IPS DF 19.7 (cell line): ENCODE data around the gene FBRSL1.

Experiments
- DNase-seq: peaks from one replicate; pipeline ENCODE4 v3.0.0-alpha.2; 2013; ENCODE audit warnings: low read depth, low spot score

FBRSL1 gene

GRCh38 chr12:132495629-132496357 lies 5.8 kb downstream of the FBRSL1 start:
- DNase-seq = no peak

DNA sequence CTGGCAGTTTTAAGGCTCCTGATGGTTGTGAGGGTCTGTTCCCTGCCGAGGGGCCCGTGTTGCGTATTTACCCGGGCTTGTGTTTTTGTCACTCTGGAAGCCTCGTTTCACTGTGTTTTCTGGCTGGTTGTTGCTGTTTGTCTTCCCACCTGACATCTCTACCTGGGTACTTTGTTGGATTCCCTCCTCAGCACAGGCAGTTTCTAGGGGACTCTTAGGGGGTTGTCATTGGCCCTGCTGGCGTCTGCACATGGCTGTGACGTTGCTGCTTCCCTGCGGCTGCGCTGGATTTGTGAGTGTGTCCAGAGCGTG lies 6.4 kb downstream of the FBRSL1 start:
- no peak for DNase-seq

GRCh38 chr12:132496710-132497109 lies 6.8 kb downstream of the FBRSL1 start:
- DNase-seq = no peak

DNA sequence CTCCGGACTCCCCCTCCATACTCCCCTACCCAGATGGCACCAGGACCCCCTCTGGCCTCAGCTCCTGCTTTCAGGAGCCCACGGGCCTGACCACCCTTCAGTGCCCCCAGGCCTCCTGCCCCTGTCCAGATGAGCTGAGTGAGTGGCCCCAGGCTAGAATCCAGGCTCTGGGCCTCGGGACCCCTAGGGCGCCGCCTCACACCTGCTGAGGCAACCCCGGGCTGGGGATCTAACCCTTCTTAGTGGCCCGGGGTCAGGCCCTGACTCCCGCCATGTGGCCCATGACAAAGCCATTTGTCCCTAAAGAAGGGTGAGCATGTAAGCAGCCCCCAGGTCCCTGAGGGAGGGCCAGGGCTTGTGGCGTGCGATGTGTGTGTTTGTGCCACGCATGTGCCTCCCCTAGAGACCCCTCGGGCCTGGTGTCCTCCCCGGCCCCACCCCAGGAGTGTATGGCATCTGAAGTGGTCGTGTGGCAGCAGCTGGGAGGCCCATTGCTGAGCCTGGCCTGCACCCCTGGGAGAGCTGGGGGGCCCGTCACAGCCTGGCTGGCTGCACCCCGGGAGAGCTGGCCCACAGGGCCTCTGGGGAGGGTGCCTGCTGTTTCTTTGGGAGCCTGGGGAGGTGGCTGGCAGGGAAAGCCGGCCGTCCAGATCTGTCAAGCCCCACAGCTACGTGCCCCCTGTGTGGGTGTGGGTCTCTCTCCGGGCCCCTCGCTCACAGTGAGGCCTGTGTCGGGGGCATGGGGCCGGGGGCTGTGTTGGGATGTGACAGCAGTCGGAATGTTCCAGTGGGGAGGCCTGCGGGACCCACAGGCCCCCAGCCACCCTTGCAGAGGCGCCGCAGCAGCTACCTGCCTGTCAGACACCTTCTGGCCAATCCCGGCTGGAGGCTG lies 7.8 kb downstream of the FBRSL1 start:
- no peak for DNase-seq

GRCh38 chr12:132498931-132499330 lies 9.0 kb downstream of the FBRSL1 start:
- no peak for DNase-seq

DNA sequence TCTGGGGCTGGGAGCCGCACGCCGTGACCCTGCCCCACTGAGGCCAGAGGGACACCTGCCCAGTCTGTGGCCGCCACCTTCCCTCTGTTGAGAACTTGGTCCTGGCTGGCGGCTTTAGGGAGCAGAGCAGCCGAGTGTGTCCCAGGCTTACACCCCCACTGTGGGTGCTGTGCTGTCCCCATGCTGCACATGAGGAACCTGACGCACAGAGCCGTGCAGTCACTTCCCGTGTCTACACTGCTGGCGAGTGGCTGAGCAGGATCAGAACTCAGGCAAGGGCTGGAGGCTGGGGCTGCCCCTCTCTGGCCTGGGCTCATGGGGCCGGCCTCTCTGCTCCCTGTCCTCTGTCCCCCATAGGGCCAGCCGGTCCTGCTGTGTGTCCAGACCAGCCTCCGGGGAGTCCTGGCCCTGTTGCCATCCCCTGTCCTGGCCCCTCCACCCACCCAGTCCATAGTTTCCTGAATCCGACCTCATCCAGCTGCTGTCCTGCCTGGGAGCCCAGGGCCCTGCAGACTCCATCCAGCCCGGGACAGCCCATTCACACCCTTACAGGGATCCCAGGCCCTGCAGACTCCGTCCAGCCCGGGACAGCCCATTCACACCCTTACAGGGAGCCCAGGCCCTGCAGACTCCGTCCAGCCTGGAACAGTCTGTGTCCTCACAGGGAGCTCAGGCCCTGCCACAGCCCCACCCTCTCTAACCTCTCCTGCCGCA lies 10.3 kb downstream of the FBRSL1 start:
- DNase-seq = no peak

GRCh38 chr12:132500856-132501180 lies 10.9 kb downstream of the FBRSL1 start:
- DNase-seq = no peak

GRCh38 chr12:132501204-132501940 lies 11.4 kb downstream of the FBRSL1 start:
- DNase-seq = no peak

DNA sequence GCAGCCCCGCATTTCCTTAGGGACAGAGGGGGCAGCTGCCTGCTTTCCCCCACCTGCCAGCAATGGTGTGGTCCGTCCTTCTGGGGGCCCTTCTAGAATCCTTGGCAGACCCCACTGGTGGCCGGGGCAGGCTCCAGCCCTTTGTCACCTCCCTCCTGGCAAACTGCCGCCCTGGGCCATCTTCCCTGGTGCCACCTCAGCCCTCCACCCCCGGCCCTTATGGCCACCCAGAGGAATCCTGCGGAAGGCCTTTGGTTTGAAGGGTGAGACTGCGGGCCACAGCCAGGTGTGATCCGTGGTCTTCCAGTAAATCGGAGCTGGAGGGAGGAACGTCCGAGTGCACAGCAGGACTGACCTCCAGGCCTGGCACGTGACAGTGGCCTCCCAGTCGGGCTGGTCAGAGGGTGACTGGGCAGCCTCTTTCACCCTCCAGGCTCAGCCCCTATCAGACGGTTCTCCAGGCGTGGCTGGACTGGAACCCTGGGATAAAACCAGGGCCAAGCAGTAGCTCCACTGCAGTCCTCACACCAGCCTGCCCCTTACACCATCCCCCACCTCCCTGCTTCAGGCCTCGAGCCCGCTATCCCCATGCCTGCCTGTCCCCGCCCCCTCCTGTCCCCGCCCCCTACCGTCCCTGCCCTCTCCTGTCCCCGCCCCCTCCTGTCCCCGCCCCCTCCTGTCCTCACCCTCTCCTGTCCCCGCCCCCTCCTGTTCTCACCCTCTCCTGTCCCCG lies 12.4 kb downstream of the FBRSL1 start:
- no peak for DNase-seq

- DNase-seq = no peak
These were observed 12.9 kb downstream of the FBRSL1 start for GRCh38 chr12:132502882-132503193.

DNA sequence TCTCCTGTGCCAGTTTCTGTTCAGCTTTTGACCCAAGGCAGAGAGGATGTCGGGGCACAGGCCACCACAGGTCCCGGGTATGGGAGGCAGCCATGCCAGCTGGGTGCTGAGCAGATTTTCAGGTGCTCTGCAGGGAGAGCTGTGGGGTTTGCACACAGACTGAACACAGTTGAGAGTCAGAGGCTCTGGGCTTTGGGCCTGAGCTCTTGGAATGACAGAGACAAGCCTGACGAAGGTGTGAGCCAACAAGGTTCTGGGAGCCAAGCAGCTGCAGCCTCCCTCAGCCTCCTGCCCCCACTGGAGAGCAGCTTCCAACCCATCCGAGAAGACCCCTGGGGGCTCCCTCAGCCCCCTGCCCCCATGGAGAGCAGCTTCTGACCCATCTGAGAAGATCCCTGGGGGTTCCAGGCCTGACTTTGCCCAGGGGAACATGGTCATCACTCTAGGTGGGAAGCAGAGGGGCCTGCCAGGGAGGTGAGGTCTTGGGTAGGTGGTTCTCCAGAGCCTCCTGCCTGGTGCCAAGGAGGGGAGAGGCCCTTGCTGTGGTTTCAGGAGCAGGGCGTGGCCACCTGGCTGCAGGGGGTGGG lies 13.8 kb downstream of the FBRSL1 start:
- no peak for DNase-seq

GRCh38 chr12:132505105-132505851 lies 15.3 kb downstream of the FBRSL1 start:
- no peak for DNase-seq

DNA sequence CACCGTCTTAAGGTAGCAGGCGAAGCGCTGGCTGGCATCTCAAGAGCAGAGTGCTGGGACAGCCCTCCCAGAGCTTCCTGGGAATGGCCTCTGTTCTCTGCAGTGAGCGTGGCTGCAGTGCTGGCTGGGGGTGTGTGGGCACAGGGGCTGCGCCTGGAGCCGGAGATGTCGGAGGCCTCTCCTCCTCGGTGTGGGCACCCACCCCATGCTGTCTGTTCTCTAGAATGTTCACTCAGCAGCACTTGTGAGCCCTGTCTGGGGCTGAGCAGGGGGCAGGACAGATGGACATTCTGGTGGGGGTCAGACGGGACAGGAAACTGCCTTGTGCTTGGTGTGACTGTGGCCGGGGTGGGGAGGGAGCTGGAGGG lies 15.9 kb downstream of the FBRSL1 start:
- no peak for DNase-seq

GRCh38 chr12:132506328-132507160 lies 16.6 kb downstream of the FBRSL1 start:
- DNase-seq = no peak

GRCh38 chr12:132507161-132507538 lies 17.2 kb downstream of the FBRSL1 start:
- DNase-seq = no peak

GRCh38 chr12:132507656-132508490 lies 17.9 kb downstream of the FBRSL1 start:
- DNase-seq = no peak

DNA sequence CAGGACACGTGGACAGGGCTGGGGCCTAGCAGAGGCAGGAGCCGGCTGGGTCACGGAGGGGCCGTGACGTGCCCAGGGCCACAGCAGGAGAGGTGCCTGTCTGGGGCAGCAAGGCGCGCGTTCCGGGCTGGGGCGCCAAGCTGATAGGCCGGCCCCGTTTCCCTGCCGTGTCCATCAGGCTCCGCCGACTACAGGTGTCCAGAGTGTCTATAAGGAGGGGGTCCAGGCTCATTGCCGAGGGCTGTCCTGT lies 18.5 kb downstream of the FBRSL1 start:
- DNase-seq = no peak

DNA sequence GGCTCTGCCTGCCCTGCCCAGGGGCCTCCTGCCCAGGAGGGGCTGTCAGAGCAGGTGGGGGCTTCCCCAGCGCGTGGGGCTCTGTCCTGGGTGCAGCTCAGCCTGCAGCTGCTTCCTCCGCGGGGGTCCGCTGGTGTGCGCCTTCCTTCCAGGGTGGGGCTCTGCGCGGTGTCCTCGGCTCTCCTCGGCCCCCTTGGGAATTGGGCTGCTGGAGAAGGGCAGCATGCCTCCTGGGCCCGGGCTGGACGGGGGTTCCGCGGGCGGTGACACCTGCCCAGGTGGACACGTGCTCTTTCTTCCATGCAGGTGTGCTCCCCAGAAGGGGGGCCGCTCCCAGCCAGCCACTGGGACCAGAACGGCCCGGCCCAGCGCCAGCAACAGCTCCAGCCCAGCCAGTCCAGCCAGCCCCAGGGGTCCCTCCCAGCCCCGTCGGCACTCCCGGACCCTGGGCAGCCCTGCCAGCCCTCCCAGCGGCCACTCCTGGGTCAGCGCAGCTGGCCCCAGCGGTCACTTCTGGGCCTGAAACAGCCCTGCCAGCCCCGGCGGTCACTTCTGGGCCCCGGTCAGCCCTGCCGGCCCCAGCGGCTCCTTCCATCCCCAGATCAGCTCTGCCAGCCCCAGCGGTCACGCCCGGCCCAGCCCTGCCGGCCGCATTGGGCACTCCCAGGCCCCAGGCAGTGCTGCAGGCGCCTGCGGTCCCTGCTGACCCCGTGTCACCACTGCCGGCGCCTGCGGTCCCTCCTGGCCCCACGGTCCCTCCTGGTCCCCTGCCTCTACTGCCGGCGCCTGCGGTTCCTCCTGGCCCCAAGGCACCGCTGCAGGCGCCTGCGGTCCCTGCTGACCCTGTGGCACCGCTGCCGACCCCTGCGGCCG lies 19.1 kb downstream of the FBRSL1 start:
- DNase-seq = no peak
